OCI-LY7 (cell line): ENCODE results near the gene SLC17A2. TPM values are rescaled to one million over a fixed set of nuclear protein-coding genes. Genes with fewer than 3 reads are reported as not detected.

Experiments used
- BruUV-seq: library from RNA; stranded (reverse); fragments of 400-500 nt; replicated peaks from 2 replicates; lab custom pipeline; 2021; lab: Mats Ljungman, UMichigan
- CTCF ChIA-PET: fragments of 300-600 bp; sonication (Branson Sonifier 250); formaldehyde crosslinking; loops from one replicate; lab custom pipeline; 2022; ENCODE audit warnings: antibody characterized with exemption; ENCODE audit not compliant: unreplicated experiment; lab: Charles Lee
- POLR2A ChIA-PET: fragments of 300-600 bp; sonication (Branson Sonifier 250); formaldehyde crosslinking; loops from one replicate; lab custom pipeline; 2022; ENCODE audit warnings: antibody characterized with exemption; lab: Charles Lee
- DNase-seq: peaks from one replicate; pipeline ENCODE4 v3.0.0-alpha.2; 2015; ENCODE audit warnings: low spot score
- H2AFZ ChIP-seq: fragments of 200-600 bp; sonication (generic), shearing (Covaris generic); 2 replicates; pipeline ENCODE4 v1.6.1; 2014; ENCODE audit warnings: mild to moderate bottlenecking, antibody characterized with exemption, low read length, moderate library complexity
- H3K27ac ChIP-seq: fragments of 200-600 bp; sonication (generic); 2 replicates; pipeline ENCODE4 v1.5.1; 2014; ENCODE audit warnings: mixed run types, low read depth, mild to moderate bottlenecking, moderate library complexity, low read length, inconsistent platforms; ENCODE audit not compliant: poor library complexity, severe bottlenecking
- H3K36me3 ChIP-seq: fragments of 200-600 bp; sonication (generic); 2 replicates; pipeline ENCODE4 v1.6.1; 2014; ENCODE audit warnings: mild to moderate bottlenecking, antibody characterized with exemption, low read length, moderate library complexity, mixed read lengths; ENCODE audit not compliant: insufficient read depth
- H3K4me1 ChIP-seq: fragments of 200-600 bp; sonication (generic); 2 replicates; pipeline ENCODE4 v1.5.1; 2014; ENCODE audit warnings: mild to moderate bottlenecking, low read length; ENCODE audit not compliant: insufficient read depth, poor library complexity, severe bottlenecking
- H3K4me2 ChIP-seq: fragments of 200-600 bp; sonication (generic); 2 replicates; pipeline ENCODE4 v1.6.1; 2014; ENCODE audit warnings: mild to moderate bottlenecking, low read length
- H3K4me3 ChIP-seq: fragments of 200-600 bp; sonication (generic); 2 replicates; pipeline ENCODE4 v1.5.1; 2014; ENCODE audit warnings: mild to moderate bottlenecking, low read depth, low read length; ENCODE audit not compliant: poor library complexity, severe bottlenecking
- H3K79me2 ChIP-seq: fragments of 200-600 bp; sonication (generic); 2 replicates; pipeline ENCODE4 v1.6.1; 2016; ENCODE audit warnings: low read depth, mild to moderate bottlenecking, low read length, moderate library complexity, mixed read lengths; ENCODE audit not compliant: insufficient read depth
- H3K9me2 ChIP-seq: fragments of 200-600 bp; sonication (generic); 2 replicates; pipeline ENCODE4 v1.6.1; 2016; ENCODE audit warnings: mild to moderate bottlenecking, low read length, mixed read lengths; ENCODE audit not compliant: insufficient read depth
- H3K9me3 ChIP-seq: fragments of 200-600 bp; sonication (generic); 2 replicates; pipeline ENCODE4 v1.6.1; 2014; ENCODE audit warnings: mild to moderate bottlenecking, mixed run types, low read length, mixed read lengths
- H4K20me1 ChIP-seq: fragments of 200-600 bp; sonication (generic); 2 replicates; pipeline ENCODE4 v1.6.1; 2014; ENCODE audit warnings: mild to moderate bottlenecking, antibody characterized with exemption, low read length, moderate library complexity, mixed read lengths; ENCODE audit not compliant: insufficient read depth
- EZH2phosphoT487 ChIP-seq: fragments of 200-600 bp; sonication (generic); IDR thresholded peaks from 2 replicates; pipeline ENCODE4 v1.6.1; 2018; ENCODE audit warnings: low read depth, borderline replicate concordance, mild to moderate bottlenecking, mixed run types, antibody characterized with exemption, low read length, moderate library complexity, mixed read lengths
- intact Hi-C: fragments of 100-400 bp; cut with micrococcal nuclease; formaldehyde crosslinking; loops from one replicate; pipeline ENCODE4 v1.10.0; 2022; ENCODE audit not compliant: unreplicated experiment
- total RNA-seq, 2 experiments: library from RNA; depleted of rRNA in 1 of 2; stranded (reverse); fragments of >200 nt in 1 of 2; shearing (Covaris generic) in 1 of 2; gene quantifications; 2 replicates each; pipeline ENCODE4 v1.2.3, GENCODE V29; 2014 to 2022
- TF ChIP-seq, protein P1 (sequence below): fragments of 200-600 bp; sonication (generic); conservative IDR thresholded peaks from 2 replicates; pipeline ENCODE4 v1.5.1; 2014; ENCODE audit warnings: mild to moderate bottlenecking, antibody characterized with exemption, low read length, moderate library complexity, mixed read lengths

SLC17A2 gene
- total RNA-seq, 2 experiments from 2014 or later = not detected

- H3K4me1 ChIP-seq = no peaks in the 10 kb centered on the region
- TF ChIP-seq EZH2phosphoT487 = no peak
- TF ChIP-seq, protein P1, sequence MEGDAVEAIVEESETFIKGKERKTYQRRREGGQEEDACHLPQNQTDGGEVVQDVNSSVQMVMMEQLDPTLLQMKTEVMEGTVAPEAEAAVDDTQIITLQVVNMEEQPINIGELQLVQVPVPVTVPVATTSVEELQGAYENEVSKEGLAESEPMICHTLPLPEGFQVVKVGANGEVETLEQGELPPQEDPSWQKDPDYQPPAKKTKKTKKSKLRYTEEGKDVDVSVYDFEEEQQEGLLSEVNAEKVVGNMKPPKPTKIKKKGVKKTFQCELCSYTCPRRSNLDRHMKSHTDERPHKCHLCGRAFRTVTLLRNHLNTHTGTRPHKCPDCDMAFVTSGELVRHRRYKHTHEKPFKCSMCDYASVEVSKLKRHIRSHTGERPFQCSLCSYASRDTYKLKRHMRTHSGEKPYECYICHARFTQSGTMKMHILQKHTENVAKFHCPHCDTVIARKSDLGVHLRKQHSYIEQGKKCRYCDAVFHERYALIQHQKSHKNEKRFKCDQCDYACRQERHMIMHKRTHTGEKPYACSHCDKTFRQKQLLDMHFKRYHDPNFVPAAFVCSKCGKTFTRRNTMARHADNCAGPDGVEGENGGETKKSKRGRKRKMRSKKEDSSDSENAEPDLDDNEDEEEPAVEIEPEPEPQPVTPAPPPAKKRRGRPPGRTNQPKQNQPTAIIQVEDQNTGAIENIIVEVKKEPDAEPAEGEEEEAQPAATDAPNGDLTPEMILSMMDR = no peak
- no peak overlapping the region for H3K4me2 ChIP-seq
- intact Hi-C loops = loop anchor here (10.0 kb wide), 1 partner anchor 720 kb away; no protein-coding TSS in a partner anchor
- H3K4me3 ChIP-seq = no peak overlapping the region
- no peak overlapping the region for H3K27ac ChIP-seq
- no peaks in the 10 kb centered on the region for H3K9me2 ChIP-seq
- no peak overlapping the region for H2AFZ ChIP-seq
- BruUV-seq = no TSS peak
- CTCF ChIA-PET = no interaction called here
- no peak for DNase-seq
- H3K9me3 ChIP-seq = peaks cover 8% of the 10 kb centered on the region; the same call in 1 of the 2 replicates
- H4K20me1 ChIP-seq = no peaks in the 10 kb centered on the region
- POLR2A ChIA-PET = interaction anchor here (0.6 to 0.7 kb wide), 2 partner anchors 76 to 1159 kb away, joined by 3 read pairs; no protein-coding TSS in a partner anchor
- no peaks in the 10 kb centered on the region for H3K36me3 ChIP-seq
- H3K79me2 ChIP-seq = no peaks in the 10 kb centered on the region
Observed at GRCh38 chr6:25944688-25945574, 14.4 kb upstream of the SLC17A2 start.

GRCh38 chr6:25943887-25944286 is 13.4 kb upstream of the SLC17A2 start:
- intact Hi-C loops = loop anchor here (2.0 to 10.0 kb wide), 2 partner anchors 223 to 719 kb away; no protein-coding TSS in a partner anchor
- Histone ChIP-seq H3K4me1 (no peaks in the 10 kb centered on the region), H3K27ac (no peak overlapping the region), H3K4me2 (no peak overlapping the region), H3K9me2 (no peaks in the 10 kb centered on the region), H3K9me3 (peaks cover 8% of the 10 kb centered on the region; the same call in 1 of the 2 replicates), H2AFZ (no peak overlapping the region), H4K20me1 (no peaks in the 10 kb centered on the region), H3K4me3 (no peak overlapping the region), H3K36me3 (no peaks in the 10 kb centered on the region), H3K79me2 (no peaks in the 10 kb centered on the region)
- no peak for DNase-seq
- ChIA-PET CTCF (no interaction called here), POLR2A (interaction anchor here (0.6 to 1.4 kb wide), 4 partner anchors 13 to 1160 kb away, joined by 3 to 5 read pairs (median 3); no protein-coding TSS in a partner anchor)
- TF ChIP-seq EZH2phosphoT487 = no peak
- TF ChIP-seq, protein P1 = no peak
- BruUV-seq = no TSS peak
